Adrenal gland (tissue), 5 donors: ENCODE data around the gene SLC37A1.

Experiments
- CTCF ChIP-seq, 6 experiments: fragments of 450-650 bp in 4 of 6; fragments of 200-600 bp in 2 of 6; sonication (generic) in 1 of 6; IDR thresholded peaks; 1 replicate in 5 of 6; 2 replicates in 1 of 6; pipeline versions ENCODE4 v1.5.1 to v1.8.0; 2016 to 2021; ENCODE audit warnings: antibody characterized with exemption in 6 of 6, mild to moderate bottlenecking in 2 of 6, moderate library complexity in 1 of 6
- POLR2A ChIP-seq, 2 donors: fragments of 450-650 bp; IDR thresholded peaks; one replicate each; pipeline ENCODE4 v1.6.1; 2017; ENCODE audit warnings: antibody characterized with exemption in 2 of 2, mild to moderate bottlenecking in 2 of 2, moderate library complexity in 1 of 2
- donor health status: DM: no; HTN: no; CAD: no.

- TF ChIP-seq CTCF (IDR thresholded peaks at IDR 0.05) (no peak), POLR2A (IDR thresholded peaks at IDR 0.05) (no peak)
These were observed 10.8 kb downstream of the SLC37A1 start for GRCh38 chr21:42524341-42525028.
